GM19239 (cell line): ENCODE measurements around the gene ADCY6.

Experiments used
- DNase-seq: peaks from one replicate; pipeline ENCODE4 v3.0.0; 2011; ENCODE audit warnings: low spot score; ENCODE audit not compliant: insufficient read length
- FAIRE-seq: peaks from 2 replicates; lab custom pipeline; 2011; peaks lifted over from hg19 to GRCh38; lab: Jason Lieb, UNC

The ADCY6 gene

DNA sequence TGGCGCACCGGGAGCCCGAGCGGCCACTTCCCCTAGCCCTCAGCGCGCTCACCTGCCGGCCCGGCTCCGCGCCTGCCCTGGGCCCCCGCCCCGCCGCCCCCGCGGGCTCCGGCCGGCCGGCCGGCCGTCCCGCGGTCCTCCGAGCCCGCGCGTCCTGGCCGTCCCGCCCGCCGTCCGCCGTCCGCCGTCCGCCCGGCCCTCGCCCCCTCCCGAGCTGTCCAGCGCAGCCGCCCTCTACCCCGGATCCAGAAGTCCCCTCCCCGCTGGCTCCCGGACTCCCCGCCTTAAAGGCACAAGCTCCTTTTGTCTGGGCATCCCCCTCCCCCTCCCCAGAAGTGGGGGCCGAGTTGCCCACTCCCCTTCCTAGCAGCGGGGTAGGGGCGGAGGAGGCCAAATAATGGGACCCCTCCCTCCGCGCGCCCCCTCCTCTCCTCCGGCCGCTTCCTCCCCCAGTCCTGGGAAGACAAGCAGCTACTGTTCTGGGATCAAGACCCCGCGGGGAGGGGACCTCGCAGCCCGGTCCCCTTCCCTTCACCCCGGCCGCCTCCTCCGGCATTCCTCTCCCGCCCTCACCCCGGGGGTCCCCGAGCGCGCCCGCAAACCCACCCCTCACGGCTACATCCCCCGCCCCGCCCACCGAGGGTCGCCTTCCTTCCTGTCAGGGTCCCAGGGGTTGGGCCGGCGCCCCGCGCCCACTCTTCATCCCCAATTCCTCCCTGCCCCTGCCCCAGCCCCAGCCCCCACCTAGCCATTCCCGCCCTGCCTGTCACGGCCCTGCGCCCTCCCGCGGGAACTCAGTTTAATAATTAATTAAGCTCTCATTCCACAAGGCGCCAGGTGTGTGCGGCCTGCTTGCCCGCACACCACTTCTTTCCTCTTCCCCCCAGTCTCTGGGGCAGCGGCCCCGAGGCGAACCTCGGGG, at the start of gene ADCY6:
TSS of gene ADCY6 (minus strand) at position 236 of the 922 bp plus-strand sequence. CDS start 5,655 bp downstream, outside the sequence.
- FAIRE-seq: peak; percentile 79
- peak; percentile 84 for DNase-seq

DNA sequence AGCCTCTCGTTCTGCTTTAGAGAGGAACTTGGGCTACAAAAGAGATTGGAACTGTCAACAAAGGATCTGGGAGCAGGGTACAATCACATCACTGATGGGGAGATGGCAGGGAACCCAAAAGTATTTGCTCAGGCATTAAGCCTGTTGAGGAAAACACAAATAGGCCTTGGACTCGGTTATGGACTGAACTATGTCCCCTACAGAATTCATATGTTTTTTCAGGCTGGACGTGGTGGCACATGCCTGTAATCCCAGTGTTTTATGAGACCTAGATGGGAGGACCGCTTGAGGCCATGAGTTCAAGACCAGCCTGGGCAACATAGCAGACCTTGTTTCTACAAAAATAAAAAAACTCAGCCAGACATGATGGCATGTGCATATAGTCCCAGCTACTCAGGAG, 49.2 kb upstream of the ADCY6 start:
- FAIRE-seq: no peak
- DNase-seq: no peak

- FAIRE-seq: no peak
- no peak for DNase-seq
These were observed 43.6 kb upstream of the ADCY6 start for GRCh38 chr12:48832321-48833060.

- DNase-seq (no peak), FAIRE-seq (no peak)
These were observed 42.4 kb upstream of the ADCY6 start for GRCh38 chr12:48831257-48831656.

GRCh38 chr12:48828841-48829575, 40.1 kb upstream of the ADCY6 start:
- FAIRE-seq (no peak), DNase-seq (no peak)

GRCh38 chr12:48828293-48828692, 39.4 kb upstream of the ADCY6 start:
- DNase-seq: no peak
- no peak for FAIRE-seq

DNA sequence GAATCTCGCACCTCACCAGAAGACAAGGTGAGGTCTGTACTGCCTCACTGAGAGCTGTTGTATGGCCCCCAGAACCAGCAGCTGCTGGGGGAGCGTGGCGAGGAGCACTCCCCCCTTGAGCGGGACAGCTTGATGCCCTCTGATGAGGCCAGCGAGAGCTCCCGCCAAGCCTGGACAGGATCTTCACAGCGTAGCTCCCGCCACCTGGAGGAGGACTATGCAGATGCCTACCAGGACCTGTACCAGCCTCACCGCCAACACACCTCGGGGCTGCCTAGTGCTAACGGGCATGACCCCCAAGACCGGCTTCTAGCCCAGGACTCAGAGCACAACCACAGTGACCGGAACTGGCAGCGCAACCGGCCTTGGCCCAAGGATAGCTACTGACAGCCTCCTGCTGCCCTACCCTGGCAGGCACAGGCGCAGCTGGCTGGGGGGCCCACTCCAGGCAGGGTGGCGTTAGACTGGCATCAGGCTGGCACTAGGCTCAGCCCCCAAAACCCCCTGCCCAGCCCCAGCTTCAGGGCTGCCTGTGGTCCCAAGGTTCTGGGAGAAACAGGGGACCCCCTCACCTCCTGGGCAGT, 38.7 kb upstream of the ADCY6 start:
- no peak for DNase-seq
- no peak for FAIRE-seq

GRCh38 chr12:48827026-48827425, 38.1 kb upstream of the ADCY6 start:
- no peak for DNase-seq
- no peak for FAIRE-seq

GRCh38 chr12:48826209-48826855, 37.4 kb upstream of the ADCY6 start:
- DNase-seq (no peak), FAIRE-seq (no peak)

- FAIRE-seq: no peak
- DNase-seq: no peak
These were observed 36.0 kb upstream of the ADCY6 start for GRCh38 chr12:48824905-48825304.

- no peak for DNase-seq
- no peak for FAIRE-seq
These were observed 35.2 kb upstream of the ADCY6 start for GRCh38 chr12:48824112-48824511.

GRCh38 chr12:48823281-48823680, 34.4 kb upstream of the ADCY6 start:
- FAIRE-seq: no peak
- DNase-seq: no peak

DNA sequence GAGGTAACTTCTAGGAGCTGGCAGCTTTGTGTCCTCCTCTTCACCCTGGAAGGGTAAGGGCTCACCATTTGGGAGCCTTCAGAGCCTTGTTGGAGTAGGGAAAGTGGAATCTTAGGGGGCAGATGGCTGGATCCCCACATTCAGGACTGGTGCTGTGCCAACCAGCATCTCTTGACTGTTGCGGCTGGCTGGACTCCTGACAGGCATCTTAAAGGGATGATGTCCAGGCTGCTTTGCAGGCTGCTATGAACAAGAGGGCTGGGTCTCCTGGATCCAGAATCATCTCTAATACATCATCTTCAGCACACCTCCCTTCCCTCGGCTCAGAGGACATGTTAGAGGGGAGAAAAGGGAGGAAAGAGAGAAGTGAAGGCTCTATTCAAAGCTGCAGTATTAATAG, 33.8 kb upstream of the ADCY6 start:
- FAIRE-seq (no peak), DNase-seq (no peak)

DNA sequence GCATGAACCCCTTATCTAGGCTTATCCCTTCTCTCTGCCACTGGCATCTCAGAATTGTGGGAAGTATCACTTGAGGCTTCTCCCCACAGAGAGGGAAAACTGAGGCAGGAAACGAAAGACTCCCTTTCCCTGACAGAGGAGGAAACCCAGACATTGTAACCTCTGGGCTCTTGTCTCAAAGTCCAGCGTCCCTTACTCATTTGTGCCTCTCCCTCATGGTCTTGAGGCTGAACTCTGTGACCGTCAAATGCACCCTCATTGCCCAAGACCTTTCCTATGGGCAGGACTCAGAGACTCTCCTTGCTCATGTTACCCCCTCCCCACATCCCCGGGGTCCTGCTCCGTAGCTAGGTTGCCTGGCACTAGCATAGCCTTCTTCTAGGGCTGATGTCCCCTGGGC, 33.2 kb upstream of the ADCY6 start:
- no peak for FAIRE-seq

GRCh38 chr12:48819986-48820725, 31.3 kb upstream of the ADCY6 start:
- FAIRE-seq: no peak
- no peak for DNase-seq

More for the DNA sequence above, 33.2 kb upstream of the ADCY6 start:
- no peak for DNase-seq

DNA sequence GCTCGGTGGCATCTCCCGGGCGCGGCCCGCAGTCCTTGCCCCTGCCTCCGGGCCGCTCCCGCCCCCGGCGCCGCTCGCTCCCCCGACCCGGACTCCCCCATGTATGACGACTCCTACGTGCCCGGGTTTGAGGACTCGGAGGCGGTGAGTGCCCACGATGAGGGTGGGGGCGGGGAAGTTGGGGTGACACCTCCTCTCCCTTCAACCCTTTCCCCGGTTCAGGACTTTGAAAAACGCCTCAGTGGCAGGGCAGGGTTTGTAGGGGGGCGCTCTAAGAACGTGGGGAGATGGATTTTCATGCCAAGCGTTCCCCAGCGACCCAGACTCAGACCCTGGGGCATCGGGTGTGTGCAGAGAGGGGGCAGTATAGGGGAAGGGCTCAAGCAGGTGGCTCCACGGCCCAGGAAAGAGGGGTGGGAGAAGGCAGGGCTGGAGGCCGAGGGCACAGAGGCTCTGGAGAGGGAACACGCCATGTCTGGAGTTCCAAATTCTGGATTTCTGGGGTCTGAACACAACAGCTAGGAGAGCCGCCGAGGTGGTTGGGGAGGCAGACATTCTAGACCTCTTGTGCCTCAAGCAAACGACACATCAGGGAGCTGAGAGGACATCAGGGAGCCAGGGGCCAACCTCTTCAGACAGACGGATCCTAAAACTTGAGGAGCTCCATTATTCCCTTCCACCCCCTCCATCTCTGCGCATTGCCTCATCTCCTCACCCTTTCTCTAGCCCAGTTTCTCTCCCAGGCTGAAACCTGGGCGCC, 30.1 kb upstream of the ADCY6 start:
- DNase-seq (no peak), FAIRE-seq (no peak)

- DNase-seq (peak; percentile 69), FAIRE-seq (no peak)
These were observed 29.3 kb upstream of the ADCY6 start, which contains the start of gene CACNB3 for GRCh38 chr12:48817873-48818830. Gene CACNB3, plus strand, starts transcription at chr12:48818496. Its CDS starts 434 bp downstream, at chr12:48818930.
